GM21528 (cell line): ENCODE data around the gene FLT1.

Experiments
- ATAC-seq: cut with Tn5 transposase; IDR thresholded peaks from one replicate; pipeline ENCODE4 v1.9.1; 2021; ENCODE audit warnings: mild to moderate bottlenecking, moderate library complexity; ENCODE audit not compliant: unreplicated experiment, low FRiP score

The FLT1 gene

GRCh38 chr13:28432816-28433560 lies 61.9 kb downstream of the FLT1 start:
- no peak for ATAC-seq

- peak; percentile 94 for ATAC-seq
Measured at GRCh38 chr13:28429685-28430290, 65.1 kb downstream of the FLT1 start.

DNA sequence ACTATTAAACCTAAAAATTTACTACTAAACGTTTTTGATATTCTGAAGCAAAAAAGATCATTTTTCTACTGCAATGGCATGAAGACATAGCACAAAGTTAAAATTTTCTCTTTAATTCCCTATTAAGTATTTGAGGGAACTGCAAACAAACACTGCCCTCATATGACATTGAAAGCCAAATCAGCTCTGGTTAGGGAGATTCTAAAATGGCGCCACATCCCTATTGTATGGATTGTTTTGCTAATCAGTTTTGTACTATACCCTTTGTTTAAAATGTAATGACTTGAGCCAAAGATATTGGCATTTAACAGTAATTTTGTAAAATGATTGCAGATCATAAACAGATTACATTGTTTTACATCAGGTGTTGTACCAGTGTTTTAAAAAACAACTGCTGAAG lies 65.8 kb downstream of the FLT1 start:
- ATAC-seq = no peak

DNA sequence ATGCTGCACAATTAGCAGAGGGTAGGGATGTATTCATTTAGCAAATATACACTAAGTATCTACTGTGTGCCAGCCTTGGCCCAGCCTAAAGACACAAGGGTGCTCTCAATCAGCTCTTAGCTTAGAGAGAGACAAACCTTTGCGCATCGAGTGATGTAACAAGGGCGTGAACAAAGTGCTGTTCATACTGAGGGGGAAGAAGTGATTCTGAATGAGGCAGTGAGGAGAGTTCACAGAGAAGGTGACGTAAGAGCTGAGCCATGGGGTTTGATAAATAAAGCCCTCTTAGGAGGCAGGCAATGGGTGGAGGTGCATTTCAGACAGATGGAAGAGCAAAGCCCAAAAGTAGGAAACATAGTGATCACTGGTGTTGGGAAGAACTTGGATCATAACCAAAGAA lies 68.5 kb downstream of the FLT1 start:
- no peak for ATAC-seq

- no peak for ATAC-seq
Measured at GRCh38 chr13:28425793-28426192, 69.1 kb downstream of the FLT1 start.

DNA sequence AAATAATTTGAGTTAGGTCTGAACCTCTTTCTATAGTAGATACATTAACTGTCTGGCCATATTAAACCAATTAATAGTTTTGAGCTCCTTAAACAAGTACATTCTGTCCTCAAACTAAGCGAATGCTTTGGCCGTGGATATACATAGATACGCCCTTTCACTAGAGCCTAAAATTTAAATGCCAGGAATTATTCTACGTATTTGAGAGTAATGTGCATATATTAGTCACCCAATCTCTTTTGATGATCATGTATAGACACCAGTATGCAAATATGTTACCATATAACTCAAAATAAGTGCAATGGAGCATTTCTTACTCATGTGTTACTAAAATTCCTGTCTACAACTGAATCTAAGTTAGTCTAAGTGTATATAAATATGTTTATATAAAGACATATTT lies 70.4 kb downstream of the FLT1 start:
- ATAC-seq = no peak

DNA sequence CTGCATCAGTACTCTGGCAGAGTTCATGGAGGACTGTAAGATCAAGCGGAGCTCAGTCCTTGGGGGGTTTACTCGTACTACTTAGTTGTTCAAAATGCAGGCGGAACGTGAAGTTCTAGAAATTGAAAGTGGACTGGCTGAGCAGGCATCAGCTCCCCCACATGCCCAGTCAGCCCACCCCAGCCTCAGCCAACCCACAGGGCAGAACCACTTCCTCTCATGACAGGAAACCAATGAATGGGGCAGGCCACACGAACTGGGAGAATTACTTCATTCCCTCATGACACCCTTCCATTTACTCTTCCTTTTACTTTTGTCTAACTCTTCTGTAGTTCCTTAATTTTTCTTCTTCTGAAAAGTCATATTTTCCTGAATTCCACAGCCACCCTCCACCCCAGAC lies 71.9 kb downstream of the FLT1 start:
- no peak for ATAC-seq

GRCh38 chr13:28421676-28422410 lies 73.1 kb downstream of the FLT1 start:
- no peak for ATAC-seq

DNA sequence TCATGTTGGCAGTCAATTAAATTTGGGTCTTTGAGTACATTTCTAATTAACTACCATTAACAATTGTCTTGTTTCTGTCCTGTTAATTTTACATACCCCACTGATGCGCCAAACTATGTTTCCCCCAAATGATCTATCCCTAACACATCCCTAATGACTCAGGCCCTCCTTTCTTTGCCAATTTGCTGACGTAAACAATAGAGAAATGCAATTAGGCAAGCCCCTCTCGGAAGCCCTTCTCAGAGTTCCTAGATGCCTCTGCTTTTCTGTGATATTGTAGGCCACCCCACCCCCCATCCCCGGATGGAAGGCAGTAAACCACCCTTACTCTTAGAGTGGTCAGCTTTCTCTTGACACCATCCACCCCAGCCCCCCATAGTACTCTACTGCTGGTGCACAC lies 74.2 kb downstream of the FLT1 start:
- ATAC-seq = no peak

DNA sequence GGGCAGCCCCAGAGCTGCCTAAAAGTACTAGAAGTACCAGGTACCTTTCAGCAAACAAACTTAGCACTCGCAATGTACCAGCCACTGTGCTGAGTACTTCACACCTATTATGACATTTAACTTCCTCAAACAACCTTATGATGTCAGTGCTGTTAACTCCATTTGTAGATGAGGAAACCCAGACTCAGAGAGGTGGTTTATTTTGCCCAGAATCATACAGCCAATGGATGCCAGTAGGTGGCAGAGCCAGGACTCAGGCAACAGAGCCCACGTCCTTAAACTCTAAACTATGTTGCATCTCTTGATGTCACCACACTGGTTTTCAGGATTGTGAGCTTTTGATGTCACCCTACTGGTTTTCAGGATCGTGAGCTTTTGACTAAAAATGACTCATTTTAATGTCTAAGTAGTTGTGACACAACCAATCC lies 78.9 kb downstream of the FLT1 start:
- ATAC-seq = no peak

DNA sequence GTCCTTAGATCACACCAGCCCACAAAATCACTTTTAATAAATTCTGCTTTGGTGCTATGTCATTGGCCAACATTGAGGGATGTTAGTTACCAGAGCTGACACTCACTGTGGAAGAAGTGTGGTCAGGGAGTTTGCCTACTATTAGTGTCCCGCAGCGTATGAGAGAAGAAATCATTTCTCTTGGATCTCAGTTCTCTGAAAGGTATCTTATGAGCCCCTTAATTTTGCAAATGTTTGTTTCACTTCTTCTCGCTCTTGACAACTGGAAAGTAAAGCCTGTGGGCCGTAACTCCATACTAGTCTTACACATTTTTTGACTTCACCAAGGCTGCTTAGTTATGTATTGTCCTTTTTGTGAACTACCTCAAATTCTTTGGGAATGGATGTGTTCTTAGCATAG lies 80.9 kb downstream of the FLT1 start:
- no peak for ATAC-seq

DNA sequence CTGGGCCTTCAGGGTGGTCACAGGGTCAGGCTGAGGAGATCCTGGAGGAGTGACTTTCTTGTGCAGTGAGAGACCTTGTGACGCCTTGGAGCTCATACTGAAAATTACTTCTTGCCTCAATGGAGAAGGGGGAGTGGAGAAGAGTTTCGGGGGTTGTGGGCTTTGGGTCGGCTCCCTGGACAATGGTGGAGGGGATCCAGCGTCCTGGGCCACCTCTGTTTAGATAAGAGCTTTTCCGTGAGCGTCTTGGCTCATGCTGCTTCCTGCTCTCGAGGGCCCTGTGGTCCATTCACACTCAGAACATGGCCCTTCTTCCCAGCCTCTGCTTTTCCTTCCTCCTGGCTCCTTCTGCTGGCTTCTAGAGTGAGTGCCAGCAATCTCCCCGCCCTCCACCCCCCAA lies 81.9 kb downstream of the FLT1 start:
- ATAC-seq = no peak

- no peak for ATAC-seq
Measured at GRCh38 chr13:28411831-28412353, 83.0 kb downstream of the FLT1 start.

- no peak for ATAC-seq
Measured at GRCh38 chr13:28410096-28410495, 84.8 kb downstream of the FLT1 start.

DNA sequence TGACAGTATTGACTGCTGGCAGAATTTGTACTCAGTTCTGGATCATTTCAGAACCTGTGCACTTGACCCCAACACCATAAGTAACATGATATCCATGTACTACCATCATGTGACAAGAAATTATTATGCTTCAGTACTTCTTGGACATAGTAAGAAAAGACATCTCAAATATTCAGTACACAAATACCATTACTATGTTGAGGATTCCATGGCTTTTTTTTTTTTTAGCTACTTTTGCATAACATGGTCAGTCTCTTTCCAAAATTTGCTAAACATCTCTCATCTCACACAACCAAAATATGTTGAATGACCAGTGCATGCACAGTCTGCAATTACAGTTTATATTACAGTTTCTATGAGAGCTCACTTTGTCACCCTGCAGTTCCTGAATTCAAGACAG lies 85.3 kb downstream of the FLT1 start:
- ATAC-seq = no peak

DNA sequence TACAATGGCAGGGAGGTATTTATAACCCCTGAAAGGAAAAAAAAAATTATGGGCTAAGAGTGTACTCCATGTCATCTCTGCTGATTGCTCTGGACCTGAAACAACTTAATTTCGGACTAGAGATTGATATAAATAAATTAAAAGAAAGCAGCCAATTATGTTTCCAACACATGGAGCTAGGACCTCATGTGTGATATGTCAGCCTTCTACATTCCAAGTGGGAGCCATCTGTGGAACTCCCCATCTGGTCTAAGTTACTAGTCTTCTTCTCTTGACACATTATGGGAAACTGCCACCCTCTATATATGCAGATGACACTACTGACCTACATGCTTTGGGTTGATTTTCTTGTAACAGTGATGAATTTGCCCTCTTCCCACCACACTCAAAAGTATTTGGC lies 86.1 kb downstream of the FLT1 start:
- no peak for ATAC-seq

DNA sequence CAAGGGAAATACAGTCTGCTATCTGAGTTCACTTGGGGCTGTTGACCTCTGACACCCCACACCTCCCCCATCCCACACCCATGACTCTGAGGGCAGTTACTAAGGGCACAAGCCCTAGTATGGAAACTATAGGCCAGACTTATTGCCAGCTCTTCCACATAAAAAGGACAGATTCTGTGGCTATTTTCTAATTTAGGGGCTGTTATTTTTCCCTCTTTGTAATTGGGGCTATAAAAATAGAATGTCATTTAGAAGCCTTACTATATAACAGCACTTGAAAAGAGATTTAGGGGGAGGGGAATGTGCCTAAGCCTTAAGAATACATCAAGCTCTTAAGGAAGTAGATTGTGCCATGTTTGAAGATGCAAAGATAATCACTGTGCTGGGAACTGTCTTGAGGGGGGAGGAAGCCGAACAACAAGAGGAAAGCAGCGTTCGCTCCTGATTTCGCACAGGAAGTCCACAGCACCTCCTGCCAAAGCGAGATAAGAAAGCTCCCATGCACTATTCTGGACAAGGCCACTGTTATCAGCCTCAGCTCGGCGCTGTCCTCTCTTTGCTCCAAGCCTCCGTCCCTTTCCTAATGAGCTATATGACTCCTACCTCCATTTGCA lies 86.6 kb downstream of the FLT1 start:
- no peak for ATAC-seq

- no peak for ATAC-seq
Measured at GRCh38 chr13:28406733-28407266, 88.1 kb downstream of the FLT1 start.

DNA sequence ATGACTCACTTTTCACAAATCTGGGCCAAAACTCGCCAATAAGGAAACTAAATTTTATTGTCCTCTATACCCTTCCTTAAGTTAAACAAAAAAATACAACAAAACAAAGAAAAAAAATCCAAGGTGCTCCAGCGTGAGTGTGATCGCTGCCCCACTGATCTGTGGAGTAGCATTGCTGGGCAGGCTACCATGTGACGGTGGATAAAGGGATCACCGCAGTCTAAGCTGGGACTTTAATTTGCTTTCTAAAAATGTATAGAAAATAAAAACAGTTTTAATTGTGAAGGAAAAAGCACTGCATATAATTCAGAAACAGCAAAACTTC lies 92.9 kb downstream of the FLT1 start:
- ATAC-seq = no peak

DNA sequence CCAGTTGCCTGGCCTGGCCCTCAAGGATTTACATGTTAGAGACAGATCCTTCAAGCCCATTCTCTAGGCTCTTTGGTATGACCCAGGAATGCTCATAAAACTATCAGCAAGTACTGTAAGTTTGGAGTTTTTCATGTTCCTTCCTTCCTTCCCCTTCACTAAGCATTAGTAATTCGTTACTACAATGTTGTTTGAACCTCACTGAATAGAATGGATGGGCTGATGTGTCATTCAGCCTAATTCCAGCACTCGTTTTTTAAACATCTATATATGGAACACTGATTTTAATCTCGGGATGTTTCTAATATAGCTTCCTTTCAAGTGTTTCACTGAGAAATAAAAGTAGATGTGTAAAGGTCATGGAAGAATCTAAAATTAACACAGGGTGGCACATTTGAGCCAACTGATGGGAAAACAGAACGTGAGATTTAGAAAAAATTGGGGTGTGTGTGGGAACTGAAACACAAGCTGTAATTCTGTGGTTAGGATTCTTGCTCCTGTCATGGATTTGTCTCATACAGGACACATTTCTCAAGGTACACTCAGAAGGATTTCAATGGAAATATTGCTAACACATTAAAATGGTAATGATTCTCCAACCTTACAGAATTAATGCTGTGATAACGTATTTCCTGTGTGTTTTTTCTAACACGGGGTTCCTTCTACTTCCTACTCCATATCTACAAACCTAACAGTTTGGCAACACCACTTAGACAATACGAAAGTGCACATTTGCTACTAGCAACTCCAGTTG lies 93.4 kb downstream of the FLT1 start:
- no peak for ATAC-seq
